Measurements from ENCODE around the gene GRIN2D.

GRCh38 chr19:48348045-48348444 lies 45.4 kb upstream of the GRIN2D start:
- TF ChIP-seq CTCF (IDR thresholded peaks at IDR 0.05; ENCODE audit: borderline replicate concordance, extremely low read depth, low read length, poor library complexity, severe bottlenecking) (no peak), EZH2 (IDR thresholded peaks at IDR 0.05; ENCODE audit: borderline replicate concordance, low read depth, low read length, severe bottlenecking) (no peak)
